ENCODE results near the gene ZDHHC24.
A peak's percentile ranks its signal among the peaks of the same experiment; 100 is the strongest.

The ZDHHC24 gene

DNA sequence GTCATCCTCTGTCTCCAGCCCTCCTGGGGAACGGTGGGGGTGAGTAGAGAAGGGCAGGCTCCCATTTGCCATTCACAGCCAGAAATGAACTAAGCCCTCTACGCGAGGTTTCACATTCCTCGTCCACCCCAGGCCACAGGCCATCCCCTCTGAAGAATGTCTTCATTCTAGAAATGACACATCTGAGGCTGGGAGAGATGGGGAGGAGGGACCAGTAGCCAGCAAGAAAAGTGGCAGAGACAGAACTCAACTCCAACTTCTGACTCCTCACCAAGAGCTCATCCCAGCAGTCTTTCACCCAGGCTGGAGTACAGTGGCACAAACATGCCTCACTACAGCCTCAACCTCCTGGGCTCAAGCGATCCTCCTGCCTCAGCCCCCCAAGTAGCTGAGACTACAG, 19.1 kb upstream of the ZDHHC24 start:
- no peak for DNase-seq (ENCODE audit: low spot score)

- DNase-seq (ENCODE audit: low spot score) = no peak
Observed at GRCh38 chr11:66564538-66564937, 18.7 kb upstream of the ZDHHC24 start.

DNA sequence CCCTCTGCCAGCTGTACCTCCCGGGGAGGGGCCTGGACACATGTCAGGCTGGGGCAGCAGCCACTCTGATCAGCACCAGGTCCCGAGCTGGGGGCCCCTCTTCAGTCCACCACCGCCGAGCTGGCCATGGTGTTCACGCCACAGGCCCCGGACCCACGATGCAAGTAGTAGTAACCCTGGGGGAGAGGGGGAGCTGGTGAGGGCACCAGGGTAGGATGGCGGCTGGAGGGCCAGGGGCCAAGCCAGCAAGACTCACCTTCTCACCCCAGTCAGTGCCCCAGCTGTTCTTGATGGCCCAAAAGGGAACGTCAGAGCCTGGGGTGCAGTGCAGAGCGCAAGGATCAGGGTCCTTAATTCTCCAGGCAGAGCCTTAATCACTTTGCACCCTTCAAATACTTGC, 18.0 kb upstream of the ZDHHC24 start:
- no peak for DNase-seq (ENCODE audit: low spot score)

DNA sequence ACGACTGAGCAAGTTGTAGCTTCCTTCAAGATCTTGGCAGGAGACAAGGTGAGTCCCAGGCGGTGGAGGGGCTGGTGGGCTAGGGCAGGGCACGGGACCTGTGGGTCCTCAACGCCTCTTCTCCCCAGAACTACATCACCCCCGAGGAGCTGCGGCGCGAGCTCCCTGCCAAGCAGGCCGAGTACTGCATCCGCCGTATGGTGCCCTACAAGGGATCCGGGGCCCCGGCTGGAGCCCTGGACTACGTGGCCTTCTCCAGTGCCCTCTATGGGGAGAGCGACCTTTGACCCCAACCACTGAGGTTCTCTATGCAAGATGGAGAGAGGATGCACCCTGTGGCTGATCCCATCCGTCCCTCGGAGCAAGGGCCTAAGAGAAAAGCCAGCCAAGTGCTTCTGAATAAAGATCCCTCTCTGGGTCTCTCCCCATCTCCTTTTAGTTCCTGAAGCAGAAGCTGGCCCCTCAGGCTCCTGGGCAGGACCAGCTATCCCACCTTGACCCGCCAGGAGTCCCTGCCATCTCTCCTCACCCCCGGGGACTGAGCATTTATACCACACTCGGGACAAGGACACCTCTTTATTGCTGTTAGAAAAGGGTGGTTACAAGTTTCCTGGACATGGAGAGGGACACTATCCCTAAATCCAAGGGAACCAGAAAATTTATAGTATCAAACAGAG, 17.2 kb upstream of the ZDHHC24 start:
- DNase-seq (ENCODE audit: low spot score) = no peak

- no peak for DNase-seq (ENCODE audit: low spot score)
Observed at GRCh38 chr11:66562275-66562674, 16.4 kb upstream of the ZDHHC24 start.

GRCh38 chr11:66561975-66562248, 16.1 kb upstream of the ZDHHC24 start:
- DNase-seq (ENCODE audit: low spot score) = no peak

DNA sequence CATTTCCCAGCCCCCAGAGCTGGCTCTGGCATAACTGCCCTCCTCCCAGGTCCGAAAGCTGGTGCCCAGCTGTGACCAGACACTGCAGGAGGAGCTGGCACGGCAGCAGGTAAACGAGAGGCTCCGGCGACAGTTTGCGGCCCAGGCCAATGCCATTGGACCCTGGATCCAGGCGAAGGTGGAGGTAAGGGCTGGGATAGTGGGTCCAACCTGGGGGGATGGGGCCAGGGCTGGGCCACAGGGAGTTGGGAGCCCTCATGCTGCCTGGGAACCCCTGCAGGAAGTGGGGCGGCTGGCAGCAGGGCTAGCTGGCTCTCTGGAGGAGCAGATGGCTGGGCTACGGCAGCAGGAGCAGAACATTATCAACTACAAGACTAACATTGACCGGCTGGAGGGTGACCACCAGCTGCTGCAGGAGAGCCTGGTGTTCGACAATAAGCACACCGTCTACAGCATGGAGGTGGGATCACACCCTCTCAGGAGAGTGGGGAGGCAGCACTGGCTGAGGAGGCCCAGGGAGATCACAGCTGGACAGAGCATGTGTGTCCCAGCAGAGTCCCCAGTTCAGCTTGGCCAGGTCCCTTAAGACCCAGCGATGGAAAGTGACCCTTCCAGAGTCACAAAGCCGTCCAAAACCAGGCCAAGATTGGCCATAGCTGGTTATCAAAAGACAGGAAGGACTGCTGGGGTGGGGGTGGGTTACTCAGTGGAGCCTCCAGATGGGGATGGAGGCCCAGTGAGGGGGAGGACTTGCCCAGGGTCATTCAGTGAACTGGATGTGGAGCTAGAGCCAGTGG, 15.5 kb upstream of the ZDHHC24 start:
- no peak for DNase-seq (ENCODE audit: low spot score)

DNA sequence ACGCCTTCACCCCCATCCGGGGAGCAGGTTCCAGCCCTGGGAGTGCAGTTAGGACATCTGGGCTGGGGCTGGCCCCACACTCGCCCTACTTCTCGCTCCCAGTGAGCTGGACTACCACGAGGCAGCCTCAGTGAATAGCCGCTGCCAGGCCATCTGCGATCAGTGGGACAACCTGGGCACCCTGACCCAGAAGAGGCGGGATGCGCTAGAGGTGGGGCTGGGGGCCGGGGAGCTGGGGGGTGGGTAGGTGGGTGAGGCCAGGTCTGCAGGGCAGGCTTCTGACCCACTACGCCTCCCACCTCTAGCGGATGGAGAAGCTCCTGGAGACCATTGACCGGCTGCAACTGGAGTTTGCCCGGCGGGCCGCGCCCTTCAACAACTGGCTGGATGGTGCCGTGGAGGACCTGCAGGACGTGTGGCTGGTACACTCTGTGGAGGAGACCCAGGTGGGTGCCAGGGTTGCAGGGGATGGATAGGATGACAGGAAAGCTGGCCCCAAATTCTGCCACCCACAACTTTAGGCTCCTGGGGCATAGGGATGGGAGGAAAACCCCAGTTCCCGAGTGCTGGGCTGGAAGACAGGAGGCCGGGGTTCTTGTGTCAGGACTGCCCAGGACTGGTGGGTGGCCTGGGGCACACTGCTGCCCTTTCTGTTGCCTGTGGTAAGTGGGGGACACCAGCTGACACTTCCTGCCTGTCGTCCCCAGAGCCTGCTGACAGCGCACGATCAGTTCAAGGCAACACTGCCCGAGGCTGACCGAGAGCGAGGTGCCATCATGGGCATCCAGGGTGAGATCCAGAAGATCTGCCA, 14.2 kb upstream of the ZDHHC24 start:
- DNase-seq (ENCODE audit: low spot score) = no peak

GRCh38 chr11:66559142-66559865, 13.5 kb upstream of the ZDHHC24 start:
- peak; percentile 51 for DNase-seq (ENCODE audit: low spot score)

GRCh38 chr11:66557733-66558326, 12.0 kb upstream of the ZDHHC24 start:
- DNase-seq (ENCODE audit: low spot score) = no peak

- DNase-seq (ENCODE audit: low spot score) = no peak
Observed at GRCh38 chr11:66556086-66556485, 10.2 kb upstream of the ZDHHC24 start.

DNA sequence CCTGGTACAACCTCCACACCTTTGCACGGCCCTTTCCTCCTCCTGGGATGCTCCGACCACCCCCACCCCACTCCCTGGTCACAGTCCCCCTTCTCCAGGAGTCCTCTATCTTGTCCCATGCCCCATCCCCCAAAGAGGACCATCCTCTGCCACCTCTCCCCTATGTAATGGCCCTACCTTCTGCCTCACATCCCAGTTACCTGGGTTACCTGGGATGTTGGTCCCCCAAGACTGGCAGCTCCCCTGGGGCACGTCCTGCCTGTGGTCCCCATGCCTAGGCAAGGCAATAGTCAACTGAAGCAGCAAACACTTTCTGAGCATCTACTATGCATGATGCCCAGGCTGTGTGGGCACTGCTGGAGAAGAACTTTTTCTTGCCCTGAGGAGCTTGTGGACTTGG, 9.6 kb upstream of the ZDHHC24 start:
- no peak for DNase-seq (ENCODE audit: low spot score)

DNA sequence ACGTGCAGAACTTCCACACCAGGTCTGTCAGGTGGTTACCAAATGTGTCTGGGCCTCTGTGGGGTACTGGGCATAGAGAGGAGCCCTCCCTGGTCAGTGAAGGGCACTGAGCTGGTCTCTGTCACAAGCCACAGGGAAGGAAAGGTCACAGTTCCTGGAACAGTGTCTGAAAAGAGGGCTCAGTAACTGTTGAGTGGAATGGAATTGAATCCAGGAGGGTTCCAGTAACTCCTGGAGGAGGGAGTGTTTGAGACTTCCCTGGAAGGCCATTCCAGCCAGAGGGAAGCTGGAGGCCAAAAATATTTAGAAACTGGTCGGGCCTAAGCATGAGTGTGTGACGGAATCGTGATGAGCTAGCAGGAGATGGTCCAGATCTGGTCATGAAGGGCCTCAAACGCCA, 8.8 kb upstream of the ZDHHC24 start:
- no peak for DNase-seq (ENCODE audit: low spot score)

DNA sequence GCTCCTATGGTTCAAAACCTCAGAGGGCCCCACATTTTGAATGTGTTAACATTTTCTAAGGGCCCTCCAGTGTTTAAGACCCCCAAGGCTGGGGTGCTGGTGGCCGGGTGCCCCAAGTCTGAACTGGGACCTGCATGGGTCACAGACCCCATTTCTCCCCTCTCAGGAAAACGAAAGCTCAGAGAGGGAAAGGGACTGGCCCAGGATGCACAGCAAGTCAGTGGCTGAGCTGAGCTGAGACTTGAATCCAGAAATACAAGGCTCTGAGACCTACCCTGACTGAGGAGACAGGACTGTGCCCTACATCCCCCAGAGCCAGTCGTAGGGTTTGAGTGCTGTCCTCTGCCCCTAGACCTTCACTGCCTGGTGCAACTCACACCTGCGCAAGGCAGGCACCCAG, 5.0 kb upstream of the ZDHHC24 start:
- no peak for DNase-seq (ENCODE audit: low spot score)

- no peak for DNase-seq (ENCODE audit: low spot score)
Observed at GRCh38 chr11:66549696-66550095, 3.8 kb upstream of the ZDHHC24 start.

GRCh38 chr11:66548774-66549630, 3.2 kb upstream of the ZDHHC24 start:
- no peak for DNase-seq (ENCODE audit: low spot score)

DNA sequence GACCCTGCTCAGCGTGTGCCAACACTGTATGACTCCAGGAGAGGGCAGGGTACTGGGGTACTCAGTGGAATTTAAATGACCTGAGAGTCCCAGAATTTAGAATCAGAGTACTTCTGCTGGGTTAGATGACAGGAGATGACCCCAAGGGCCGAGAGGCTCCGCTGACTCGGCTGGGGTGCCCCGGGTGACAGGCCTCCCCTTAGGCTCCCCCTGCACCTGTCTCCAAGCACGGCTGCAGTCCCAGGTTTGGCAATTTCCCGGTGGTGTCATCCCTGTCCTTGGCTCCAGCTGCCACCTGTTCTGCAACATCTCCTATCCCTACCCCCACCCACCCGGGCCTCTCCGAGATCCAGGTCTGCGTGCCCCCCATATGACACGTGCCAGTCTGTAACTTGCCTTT, 2.2 kb upstream of the ZDHHC24 start:
- DNase-seq (ENCODE audit: low spot score) = no peak

DNA sequence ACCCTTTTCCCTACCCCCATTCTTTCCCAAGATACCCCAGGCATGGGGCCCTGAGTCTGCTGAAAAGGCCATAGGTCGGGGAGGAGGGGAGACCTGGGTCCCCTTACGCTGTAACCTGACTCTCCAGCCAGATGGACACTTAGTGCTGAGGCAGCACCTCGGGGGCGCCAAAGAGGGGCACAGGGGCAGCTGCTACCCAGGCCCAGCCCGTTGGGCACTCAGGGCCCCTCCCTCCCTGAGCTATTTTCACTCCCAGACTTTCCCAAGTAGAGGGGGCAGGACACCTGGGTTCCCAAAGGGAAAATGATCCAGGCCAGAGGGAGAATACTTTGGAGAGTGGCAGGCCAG, 1.8 kb upstream of the ZDHHC24 start:
- DNase-seq (ENCODE audit: low spot score) = no peak

- no peak for DNase-seq (ENCODE audit: low spot score)
Observed at GRCh38 chr11:66546966-66547661, 1.3 kb upstream of the ZDHHC24 start.

DNA sequence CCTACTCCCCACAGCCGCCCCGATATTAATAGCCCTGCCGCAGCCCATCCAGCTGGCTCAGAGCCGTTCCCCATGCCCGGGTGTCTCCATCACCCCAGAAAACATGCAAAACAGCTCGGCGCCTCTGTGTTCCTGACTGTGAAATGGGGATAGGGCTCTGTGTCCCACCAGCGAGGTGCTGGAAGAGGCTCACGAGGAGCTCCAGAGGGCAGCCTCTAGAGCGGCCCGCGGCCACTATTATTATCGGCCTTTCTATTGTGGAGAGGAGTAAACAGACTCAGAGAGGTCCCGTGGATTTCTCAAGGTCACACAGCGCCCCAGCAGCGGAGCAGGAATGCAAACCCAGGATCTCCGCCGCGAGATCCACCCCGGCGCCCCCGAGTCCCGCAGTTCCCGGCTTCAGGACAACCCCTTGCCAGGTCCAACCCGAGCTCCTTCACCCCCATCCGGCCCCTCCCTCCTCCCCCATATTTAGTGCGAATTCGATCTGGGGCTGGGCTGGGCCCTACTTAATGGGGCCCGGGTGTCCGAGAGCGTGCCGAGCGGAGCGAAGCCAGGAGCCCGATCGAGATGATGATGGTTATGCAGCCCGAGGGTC, 619 bp upstream of the ZDHHC24 start, which contains the start of gene ACTN3:
TSS of gene ACTN3 (plus strand) at position 536 of the 598 bp plus-strand sequence. CDS start at position 571, 35 bp downstream.
- no peak for DNase-seq (ENCODE audit: low spot score)

All from hematopoietic multipotent progenitor cell treated with erythropoietin and hydrocortisone succinate and interleukin-3 and kit ligand, for 15 days (in vitro differentiated cells).